Measurements from ENCODE around the gene DDC.
A peak's percentile ranks its signal among the peaks of the same experiment; 100 is the strongest.
"Not testable (repeated sequence)": the region's sequence is repeated elsewhere in the genome, so short reads cannot be mapped to it uniquely, and the experiment has no call there.

Gene DDC

GRCh38 chr7:50555594-50556140 lies 9.5 kb downstream of the DDC start:
- TF ChIP-seq, protein P1, sequence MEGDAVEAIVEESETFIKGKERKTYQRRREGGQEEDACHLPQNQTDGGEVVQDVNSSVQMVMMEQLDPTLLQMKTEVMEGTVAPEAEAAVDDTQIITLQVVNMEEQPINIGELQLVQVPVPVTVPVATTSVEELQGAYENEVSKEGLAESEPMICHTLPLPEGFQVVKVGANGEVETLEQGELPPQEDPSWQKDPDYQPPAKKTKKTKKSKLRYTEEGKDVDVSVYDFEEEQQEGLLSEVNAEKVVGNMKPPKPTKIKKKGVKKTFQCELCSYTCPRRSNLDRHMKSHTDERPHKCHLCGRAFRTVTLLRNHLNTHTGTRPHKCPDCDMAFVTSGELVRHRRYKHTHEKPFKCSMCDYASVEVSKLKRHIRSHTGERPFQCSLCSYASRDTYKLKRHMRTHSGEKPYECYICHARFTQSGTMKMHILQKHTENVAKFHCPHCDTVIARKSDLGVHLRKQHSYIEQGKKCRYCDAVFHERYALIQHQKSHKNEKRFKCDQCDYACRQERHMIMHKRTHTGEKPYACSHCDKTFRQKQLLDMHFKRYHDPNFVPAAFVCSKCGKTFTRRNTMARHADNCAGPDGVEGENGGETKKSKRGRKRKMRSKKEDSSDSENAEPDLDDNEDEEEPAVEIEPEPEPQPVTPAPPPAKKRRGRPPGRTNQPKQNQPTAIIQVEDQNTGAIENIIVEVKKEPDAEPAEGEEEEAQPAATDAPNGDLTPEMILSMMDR (IDR thresholded peaks at IDR 0.05; ENCODE audit: low read depth, low read length, missing control alignments), result no peak
- in situ Hi-C loops (cut with HindIII; ENCODE audit: low sequenced_read_pairs), result no loop called here
- H3K4me3 ChIP-seq (ENCODE audit: low read depth, low read length), result no peak overlapping the region
- DNase-seq (ENCODE audit: low read depth), result no peak

GRCh38 chr7:50554431-50555322 lies 10.5 kb downstream of the DDC start:
- TF ChIP-seq, protein P1 (IDR thresholded peaks at IDR 0.05; ENCODE audit: low read depth, low read length, missing control alignments), result no peak
- H3K4me3 ChIP-seq (ENCODE audit: low read depth, low read length), result no peak overlapping the region
- no peak for DNase-seq (ENCODE audit: low read depth)
- in situ Hi-C loops (cut with HindIII; ENCODE audit: low sequenced_read_pairs), result no loop called here

DNA sequence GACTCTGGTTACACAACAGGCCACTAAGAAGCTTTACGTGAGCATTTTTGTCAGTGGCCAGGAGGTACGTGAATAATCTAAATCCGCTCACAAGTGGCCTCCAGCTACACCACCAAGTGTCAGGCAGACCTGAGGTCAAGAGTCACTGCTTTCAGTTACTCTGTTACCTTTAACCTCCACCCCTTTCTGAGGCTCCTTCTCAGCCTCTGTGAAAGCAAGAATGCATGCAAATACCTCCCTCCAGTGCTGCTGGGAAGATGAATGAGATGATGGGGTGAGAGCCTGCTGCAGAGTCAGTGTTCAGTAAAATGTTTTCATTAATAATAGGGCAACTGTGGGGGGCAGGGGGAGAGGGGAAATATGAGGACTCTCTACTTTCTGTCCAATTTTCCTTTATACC lies 11.2 kb downstream of the DDC start:
- H3K4me3 ChIP-seq (ENCODE audit: low read depth, low read length), result no peak overlapping the region
- TF ChIP-seq, protein P1 (IDR thresholded peaks at IDR 0.05; ENCODE audit: low read depth, low read length, missing control alignments), result no peak
- DNase-seq (ENCODE audit: low read depth), result no peak
- in situ Hi-C loops (cut with HindIII; ENCODE audit: low sequenced_read_pairs), result no loop called here

DNA sequence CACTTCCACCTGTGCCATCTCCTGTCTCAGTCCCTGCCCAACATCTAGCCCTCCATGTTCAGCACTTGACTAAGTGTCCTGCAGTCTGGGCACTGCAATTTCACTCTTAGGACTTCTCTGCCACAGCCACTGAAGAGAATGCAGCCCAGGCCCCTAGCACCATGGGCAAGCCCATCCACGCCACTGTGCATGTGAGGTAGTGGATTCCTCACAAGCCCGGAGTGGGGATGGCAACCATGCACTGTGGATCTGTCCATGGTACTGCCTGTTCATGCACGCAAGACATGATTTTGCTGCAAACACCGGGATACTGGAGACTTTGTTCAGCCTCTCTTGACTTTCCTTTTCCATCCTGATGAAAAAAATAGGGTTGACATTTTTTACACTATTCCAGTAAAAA lies 12.3 kb downstream of the DDC start:
- DNase-seq (ENCODE audit: low read depth), result peak; percentile 48
- TF ChIP-seq, protein P1 (IDR thresholded peaks at IDR 0.05; ENCODE audit: low read depth, low read length, missing control alignments), result no peak
- H3K4me3 ChIP-seq (ENCODE audit: low read depth, low read length), result no peak overlapping the region
- in situ Hi-C loops (cut with HindIII; ENCODE audit: low sequenced_read_pairs), result no loop called here

- in situ Hi-C loops (cut with HindIII; ENCODE audit: low sequenced_read_pairs), result no loop called here
- no peak for DNase-seq (ENCODE audit: low read depth)
- TF ChIP-seq, protein P1 (IDR thresholded peaks at IDR 0.05; ENCODE audit: low read depth, low read length, missing control alignments), result no peak
- H3K4me3 ChIP-seq (ENCODE audit: low read depth, low read length), result no peak overlapping the region
Measured at GRCh38 chr7:50552139-50552538, 13.1 kb downstream of the DDC start.

- H3K4me3 ChIP-seq (ENCODE audit: low read depth, low read length); DNase-seq (ENCODE audit: low read depth); in situ Hi-C loops (cut with HindIII; ENCODE audit: low sequenced_read_pairs): not testable (repeated sequence)
Measured at GRCh38 chr7:50545613-50546012, 19.6 kb downstream of the DDC start.

DNA sequence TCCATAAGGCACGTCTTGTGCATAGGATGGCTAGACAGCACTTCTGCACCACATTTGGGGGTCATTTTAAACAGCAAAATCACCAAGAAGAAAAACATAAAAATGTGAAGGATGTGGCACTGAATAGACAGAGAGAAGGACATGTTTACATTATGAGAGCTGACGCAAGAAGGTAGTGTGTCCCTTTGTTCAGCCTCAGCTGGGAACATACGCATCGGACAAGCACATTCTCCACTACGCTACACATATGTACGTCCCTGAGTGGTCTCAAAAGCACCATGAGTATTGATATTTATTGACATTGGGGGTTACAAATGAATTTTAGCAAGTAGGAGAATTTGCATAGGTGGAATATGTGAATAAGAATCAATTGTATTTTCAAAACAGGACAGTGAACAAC lies 20.2 kb downstream of the DDC start:
- TF ChIP-seq, protein P1 (IDR thresholded peaks at IDR 0.05; ENCODE audit: low read depth, low read length, missing control alignments), result no peak
- DNase-seq (ENCODE audit: low read depth), result no peak
- in situ Hi-C loops (cut with HindIII; ENCODE audit: low sequenced_read_pairs), result no loop called here
- no peak overlapping the region for H3K4me3 ChIP-seq (ENCODE audit: low read depth, low read length)
